DOHH2 (cell line): ENCODE results near the gene GPX2.

ENCODE experiments used
- H3F3A ChIP-seq: fragments of 200-600 bp; sonication (generic), shearing (Covaris generic); 2 replicates; pipeline ENCODE4 v1.6.0; 2016; ENCODE audit warnings: antibody characterized with exemption, mild to moderate bottlenecking; ENCODE audit not compliant: control insufficient read depth, insufficient read depth
- H3K27ac ChIP-seq: fragments of 200-600 bp; sonication (generic); 2 replicates; pipeline ENCODE4 v1.5.1; 2014; ENCODE audit warnings: low read depth, mild to moderate bottlenecking, low read length, moderate library complexity
- H3K27me3 ChIP-seq: fragments of 200-600 bp; sonication (generic); 2 replicates; pipeline ENCODE4 v1.6.1; 2014; ENCODE audit warnings: mild to moderate bottlenecking, low read length, mixed read lengths; ENCODE audit not compliant: control insufficient read depth
- H3K36me3 ChIP-seq: fragments of 200-600 bp; sonication (generic); 2 replicates; pipeline ENCODE4 v1.6.1; 2014; ENCODE audit warnings: mild to moderate bottlenecking, low read length, moderate library complexity, mixed read lengths; ENCODE audit not compliant: control insufficient read depth
- H3K4me1 ChIP-seq: fragments of 200-600 bp; sonication (generic); 2 replicates; pipeline ENCODE4 v1.6.1; 2014; ENCODE audit warnings: mild to moderate bottlenecking, low read length, mixed read lengths; ENCODE audit not compliant: control insufficient read depth
- H3K4me2 ChIP-seq: fragments of 200-600 bp; sonication (generic); 2 replicates; pipeline ENCODE4 v1.6.0; 2014; ENCODE audit warnings: mild to moderate bottlenecking, low read length, moderate library complexity
- H3K4me3 ChIP-seq: fragments of 200-600 bp; sonication (generic); 2 replicates; pipeline ENCODE4 v1.5.1; 2014; ENCODE audit warnings: mild to moderate bottlenecking, low read length, mixed read lengths
- H3K79me2 ChIP-seq: fragments of 200-600 bp; sonication (generic); 2 replicates; pipeline ENCODE4 v1.6.1; 2014; ENCODE audit warnings: mild to moderate bottlenecking, low read length, mixed read lengths; ENCODE audit not compliant: control insufficient read depth
- H3K9me2 ChIP-seq: fragments of 200-600 bp; sonication (generic); replicated peaks from 2 replicates; pipeline ENCODE4 v1.6.1; 2014; ENCODE audit warnings: mild to moderate bottlenecking, low read length, mixed read lengths; ENCODE audit not compliant: control insufficient read depth
- H3K9me3 ChIP-seq: fragments of 200-600 bp; sonication (generic); 2 replicates; pipeline ENCODE4 v1.6.1; 2014; ENCODE audit warnings: antibody characterized with exemption, low read length, mixed read lengths; ENCODE audit not compliant: control insufficient read depth, insufficient read depth
- H4K20me1 ChIP-seq: fragments of 200-600 bp; sonication (generic); 2 replicates; pipeline ENCODE4 v1.6.0; 2014; ENCODE audit warnings: low read depth, mild to moderate bottlenecking, antibody characterized with exemption, low read length, moderate library complexity; ENCODE audit not compliant: control insufficient read depth, insufficient read depth
- EZH2phosphoT487 ChIP-seq: fragments of 200-600 bp; sonication (generic); IDR thresholded peaks from 2 replicates; pipeline ENCODE4 v1.6.1; 2017; ENCODE audit warnings: borderline replicate concordance, mild to moderate bottlenecking, antibody characterized with exemption, low read length, moderate library complexity, mixed read lengths
- TF ChIP-seq, protein P1 (sequence below): fragments of 200-600 bp; sonication (generic); IDR thresholded peaks from one replicate; pipeline ENCODE4 v1.5.1; 2014; ENCODE audit warnings: antibody characterized with exemption, mild to moderate bottlenecking, low read depth, low read length; ENCODE audit not compliant: poor library complexity, severe bottlenecking

The GPX2 gene

GRCh38 chr14:64910847-64911495 lies 31.6 kb downstream of the GPX2 start:
- peaks cover 22% of the 10 kb centered on the region for H3K79me2 ChIP-seq
- peaks cover 21% of the 10 kb centered on the region for H3K27me3 ChIP-seq
- no peaks in the 10 kb centered on the region for H3K9me3 ChIP-seq
- H3K9me2 ChIP-seq: no peaks in the 10 kb centered on the region
- H3K36me3 ChIP-seq: peaks cover 12% of the 10 kb centered on the region
- H3F3A ChIP-seq: no peaks in the 10 kb centered on the region
- no peak overlapping the region for H3K27ac ChIP-seq
- H3K4me2 ChIP-seq: no peak overlapping the region
- no peak overlapping the region for H3K4me3 ChIP-seq
- no peak for TF ChIP-seq EZH2phosphoT487
- TF ChIP-seq, protein P1, sequence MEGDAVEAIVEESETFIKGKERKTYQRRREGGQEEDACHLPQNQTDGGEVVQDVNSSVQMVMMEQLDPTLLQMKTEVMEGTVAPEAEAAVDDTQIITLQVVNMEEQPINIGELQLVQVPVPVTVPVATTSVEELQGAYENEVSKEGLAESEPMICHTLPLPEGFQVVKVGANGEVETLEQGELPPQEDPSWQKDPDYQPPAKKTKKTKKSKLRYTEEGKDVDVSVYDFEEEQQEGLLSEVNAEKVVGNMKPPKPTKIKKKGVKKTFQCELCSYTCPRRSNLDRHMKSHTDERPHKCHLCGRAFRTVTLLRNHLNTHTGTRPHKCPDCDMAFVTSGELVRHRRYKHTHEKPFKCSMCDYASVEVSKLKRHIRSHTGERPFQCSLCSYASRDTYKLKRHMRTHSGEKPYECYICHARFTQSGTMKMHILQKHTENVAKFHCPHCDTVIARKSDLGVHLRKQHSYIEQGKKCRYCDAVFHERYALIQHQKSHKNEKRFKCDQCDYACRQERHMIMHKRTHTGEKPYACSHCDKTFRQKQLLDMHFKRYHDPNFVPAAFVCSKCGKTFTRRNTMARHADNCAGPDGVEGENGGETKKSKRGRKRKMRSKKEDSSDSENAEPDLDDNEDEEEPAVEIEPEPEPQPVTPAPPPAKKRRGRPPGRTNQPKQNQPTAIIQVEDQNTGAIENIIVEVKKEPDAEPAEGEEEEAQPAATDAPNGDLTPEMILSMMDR: no peak
- H4K20me1 ChIP-seq: peaks cover 11% of the 10 kb centered on the region; the same call in 1 of the 2 replicates
- H3K4me1 ChIP-seq: peaks cover 16% of the 10 kb centered on the region

DNA sequence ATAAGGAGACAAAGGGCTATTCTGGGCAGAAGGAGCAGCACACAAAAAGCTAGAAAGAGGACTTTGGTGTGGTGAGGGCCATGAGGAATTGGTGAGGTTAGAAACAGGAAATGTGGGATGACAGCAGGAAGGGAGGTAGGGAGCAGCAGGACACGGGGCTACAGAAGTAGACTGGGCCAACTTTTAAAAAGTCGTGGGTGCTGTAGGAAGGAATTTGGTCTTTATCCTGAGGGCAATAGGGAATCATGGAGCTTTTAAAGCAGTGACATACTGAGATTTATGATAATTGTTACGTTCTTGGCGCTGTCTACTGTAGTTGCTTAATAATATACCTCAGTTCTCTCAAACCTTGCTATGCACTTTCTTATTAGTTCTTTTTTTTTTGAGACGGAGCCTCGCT lies 36.5 kb downstream of the GPX2 start:
- TF ChIP-seq, protein P1: no peak
- TF ChIP-seq EZH2phosphoT487: no peak
- Histone ChIP-seq H3F3A (no peaks in the 10 kb centered on the region), H3K9me3 (no peaks in the 10 kb centered on the region), H3K36me3 (no peaks in the 10 kb centered on the region), H3K27ac (no peak overlapping the region), H3K79me2 (no peaks in the 10 kb centered on the region), H3K4me3 (no peak overlapping the region), H3K4me1 (no peaks in the 10 kb centered on the region), H3K4me2 (no peak overlapping the region), H4K20me1 (no peaks in the 10 kb centered on the region), H3K27me3 (peaks cover 29% of the 10 kb centered on the region), H3K9me2 (no peaks in the 10 kb centered on the region)

- H3K9me3 ChIP-seq: no peaks in the 10 kb centered on the region
- no peaks in the 10 kb centered on the region for H3K9me2 ChIP-seq
- H4K20me1 ChIP-seq: no peaks in the 10 kb centered on the region
- TF ChIP-seq, protein P1: no peak
- TF ChIP-seq EZH2phosphoT487: no peak
- no peak overlapping the region for H3K4me2 ChIP-seq
- H3F3A ChIP-seq: no peaks in the 10 kb centered on the region
- H3K36me3 ChIP-seq: no peaks in the 10 kb centered on the region
- H3K4me1 ChIP-seq: no peaks in the 10 kb centered on the region
- no peak overlapping the region for H3K4me3 ChIP-seq
- H3K27me3 ChIP-seq: peaks cover 25% of the 10 kb centered on the region
- no peak overlapping the region for H3K27ac ChIP-seq
- no peaks in the 10 kb centered on the region for H3K79me2 ChIP-seq
These were observed 42.6 kb downstream of the GPX2 start for GRCh38 chr14:64899958-64900357.
